CD1c-positive myeloid dendritic cell (primary cell): ENCODE data around the gene ZC3H4.

Experiments
- DNase-seq: peaks from one replicate; pipeline ENCODE4 v3.0.0-alpha.2; 2016; ENCODE audit errors: extremely low spot score

Gene ZC3H4

DNA sequence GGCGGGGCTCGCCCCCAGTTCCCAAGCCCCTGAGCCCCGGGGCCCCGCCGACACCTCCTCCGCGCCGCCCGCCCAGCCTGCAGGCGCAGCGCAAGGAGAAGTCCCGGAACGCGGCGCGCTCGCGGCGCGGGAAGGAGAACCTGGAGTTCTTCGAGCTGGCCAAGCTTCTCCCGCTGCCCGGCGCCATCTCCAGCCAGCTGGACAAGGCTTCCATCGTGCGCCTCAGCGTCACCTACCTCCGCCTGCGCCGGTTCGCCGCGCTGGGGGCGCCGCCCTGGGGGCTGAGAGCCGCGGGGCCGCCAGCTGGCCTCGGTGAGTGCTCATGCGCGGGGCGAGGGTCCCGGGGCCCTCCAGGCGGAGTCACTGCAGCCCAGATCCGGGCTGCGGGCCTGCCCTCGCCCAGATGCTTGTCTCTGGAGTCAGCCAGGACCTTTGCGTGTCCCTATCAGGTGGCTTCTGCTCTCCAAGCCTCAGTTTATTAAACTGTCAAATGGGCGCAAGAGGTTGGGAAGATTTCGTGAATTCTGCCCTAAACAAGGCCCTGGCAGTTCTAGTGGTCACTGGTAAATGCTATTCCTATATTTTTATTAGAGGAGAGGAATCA lies 91.9 kb downstream of the ZC3H4 start:
- peak; percentile 28 for DNase-seq

DNA sequence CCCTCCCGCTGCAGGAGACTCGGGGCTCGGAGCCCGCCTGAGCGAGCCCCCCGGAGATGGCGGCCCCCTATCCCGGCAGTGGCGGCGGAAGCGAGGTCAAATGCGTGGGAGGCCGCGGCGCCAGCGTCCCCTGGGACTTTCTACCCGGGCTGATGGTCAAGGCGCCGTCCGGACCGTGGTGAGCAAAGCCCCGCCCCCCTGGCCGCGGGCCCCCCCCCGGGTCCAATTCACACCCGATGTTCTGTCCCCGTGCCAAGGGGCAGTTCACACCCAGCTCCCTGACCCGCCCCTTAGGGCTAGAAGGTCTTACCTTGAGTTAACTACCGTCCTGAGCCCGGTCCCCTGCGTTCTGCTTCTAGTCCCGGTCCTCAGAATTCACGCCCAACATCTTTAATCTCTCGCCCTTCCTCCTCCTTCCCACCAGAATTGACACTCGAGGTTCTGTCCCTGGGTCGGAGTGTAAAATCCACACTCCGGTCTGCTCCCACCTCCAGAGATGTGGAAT lies 92.5 kb downstream of the ZC3H4 start:
- peak; percentile 3 for DNase-seq

DNA sequence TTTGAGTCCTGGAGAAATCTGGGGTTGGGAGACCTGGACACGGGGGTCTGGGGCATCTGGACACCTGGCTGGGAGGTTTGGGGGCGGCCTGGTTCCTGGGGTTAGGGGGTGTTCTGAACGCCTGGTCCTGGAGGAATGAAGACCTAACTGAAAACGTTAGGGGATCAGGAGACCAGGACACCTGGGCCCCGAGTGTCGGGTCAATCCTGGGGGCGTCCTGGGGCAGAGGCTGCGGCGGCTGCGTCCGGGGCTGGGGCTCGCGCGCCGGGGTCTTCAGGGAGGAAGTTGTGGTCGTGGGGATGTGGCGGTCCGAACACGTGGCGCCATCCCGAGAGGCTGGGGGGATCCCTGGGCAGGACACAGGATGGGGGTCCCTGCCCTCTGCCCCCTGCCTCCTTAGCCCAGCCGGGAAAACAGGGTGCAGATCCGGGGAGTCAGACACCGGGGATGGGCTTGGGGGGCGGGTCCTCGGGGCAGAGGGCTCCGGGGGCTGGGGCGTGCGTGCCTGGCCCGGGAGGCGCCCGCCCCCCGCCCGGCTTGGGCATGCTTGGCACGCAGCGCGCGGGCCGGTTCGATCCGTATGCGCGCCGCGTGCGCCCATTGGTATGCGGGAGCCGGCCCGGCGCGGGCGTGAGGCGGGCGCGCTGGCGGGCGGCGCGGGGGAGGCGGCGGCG lies 93.3 kb downstream of the ZC3H4 start:
- DNase-seq = no peak

DNA sequence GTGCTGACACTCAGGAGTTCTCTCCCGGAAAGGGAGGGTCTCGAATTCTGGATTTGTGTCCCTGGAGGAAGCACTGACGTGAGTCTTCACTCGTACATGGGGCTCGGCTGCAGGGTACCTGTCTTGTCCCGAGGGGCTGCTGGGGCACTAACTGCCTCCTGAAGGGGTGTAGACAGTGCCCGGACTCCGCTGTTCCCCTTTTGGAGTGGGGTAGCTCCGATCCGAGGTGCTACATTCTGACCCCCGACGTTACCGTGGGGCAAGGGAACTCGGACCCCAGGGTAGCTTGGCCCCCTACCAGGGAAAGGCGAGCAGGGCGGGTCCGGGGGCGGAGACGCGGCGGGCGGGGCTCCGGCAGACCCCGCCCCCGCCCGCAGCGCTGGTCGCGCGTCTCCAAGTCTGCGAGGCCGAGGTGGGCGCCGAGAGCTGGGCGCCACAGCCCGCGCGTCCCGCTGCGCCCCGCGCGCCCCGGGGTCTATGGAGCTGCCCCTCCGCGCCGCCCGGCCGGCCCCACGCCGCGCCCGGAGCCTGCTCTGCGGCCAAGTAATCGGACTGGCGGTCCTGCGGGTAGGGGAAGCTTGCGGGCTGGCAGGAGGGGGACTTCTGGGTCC lies 94.0 kb downstream of the ZC3H4 start, which contains the start of gene NPAS1:
NPAS1 (plus strand) TSS at position 407 of the 611 bp plus-strand sequence. CDS start 1,211 bp downstream, outside the sequence.
- no peak for DNase-seq

DNA sequence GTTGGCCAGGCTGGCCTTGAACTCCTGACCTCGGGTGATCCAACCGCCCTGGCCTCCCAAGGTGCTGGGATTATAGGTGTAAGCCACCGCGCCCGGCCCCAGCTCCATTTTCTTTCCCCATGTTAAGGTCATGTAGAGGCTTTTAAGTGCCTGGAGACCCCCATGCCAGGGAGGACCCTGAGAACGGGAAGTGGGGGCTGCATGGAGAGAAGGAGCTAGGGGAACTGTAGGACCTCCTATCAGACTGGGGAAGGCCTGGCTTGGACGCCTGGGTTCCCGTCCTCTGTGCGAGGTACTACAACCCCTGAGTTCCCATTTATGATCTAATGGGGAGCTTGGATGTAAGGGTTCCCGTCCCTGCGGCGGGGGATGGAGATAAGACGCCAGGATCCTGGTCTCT lies 94.7 kb downstream of the ZC3H4 start:
- DNase-seq = no peak
